HG02981 (cell line): ENCODE measurements around the gene PIF1.
A peak's percentile ranks its signal among the peaks of the same experiment; 100 is the strongest.

Source experiments
- ATAC-seq: cut with Tn5 transposase; IDR thresholded peaks from one replicate; pipeline ENCODE4 v1.9.1; 2021; ENCODE audit warnings: mild to moderate bottlenecking, moderate library complexity; ENCODE audit not compliant: unreplicated experiment

The PIF1 gene, protein sequence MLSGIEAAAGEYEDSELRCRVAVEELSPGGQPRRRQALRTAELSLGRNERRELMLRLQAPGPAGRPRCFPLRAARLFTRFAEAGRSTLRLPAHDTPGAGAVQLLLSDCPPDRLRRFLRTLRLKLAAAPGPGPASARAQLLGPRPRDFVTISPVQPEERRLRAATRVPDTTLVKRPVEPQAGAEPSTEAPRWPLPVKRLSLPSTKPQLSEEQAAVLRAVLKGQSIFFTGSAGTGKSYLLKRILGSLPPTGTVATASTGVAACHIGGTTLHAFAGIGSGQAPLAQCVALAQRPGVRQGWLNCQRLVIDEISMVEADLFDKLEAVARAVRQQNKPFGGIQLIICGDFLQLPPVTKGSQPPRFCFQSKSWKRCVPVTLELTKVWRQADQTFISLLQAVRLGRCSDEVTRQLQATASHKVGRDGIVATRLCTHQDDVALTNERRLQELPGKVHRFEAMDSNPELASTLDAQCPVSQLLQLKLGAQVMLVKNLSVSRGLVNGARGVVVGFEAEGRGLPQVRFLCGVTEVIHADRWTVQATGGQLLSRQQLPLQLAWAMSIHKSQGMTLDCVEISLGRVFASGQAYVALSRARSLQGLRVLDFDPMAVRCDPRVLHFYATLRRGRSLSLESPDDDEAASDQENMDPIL

DNA sequence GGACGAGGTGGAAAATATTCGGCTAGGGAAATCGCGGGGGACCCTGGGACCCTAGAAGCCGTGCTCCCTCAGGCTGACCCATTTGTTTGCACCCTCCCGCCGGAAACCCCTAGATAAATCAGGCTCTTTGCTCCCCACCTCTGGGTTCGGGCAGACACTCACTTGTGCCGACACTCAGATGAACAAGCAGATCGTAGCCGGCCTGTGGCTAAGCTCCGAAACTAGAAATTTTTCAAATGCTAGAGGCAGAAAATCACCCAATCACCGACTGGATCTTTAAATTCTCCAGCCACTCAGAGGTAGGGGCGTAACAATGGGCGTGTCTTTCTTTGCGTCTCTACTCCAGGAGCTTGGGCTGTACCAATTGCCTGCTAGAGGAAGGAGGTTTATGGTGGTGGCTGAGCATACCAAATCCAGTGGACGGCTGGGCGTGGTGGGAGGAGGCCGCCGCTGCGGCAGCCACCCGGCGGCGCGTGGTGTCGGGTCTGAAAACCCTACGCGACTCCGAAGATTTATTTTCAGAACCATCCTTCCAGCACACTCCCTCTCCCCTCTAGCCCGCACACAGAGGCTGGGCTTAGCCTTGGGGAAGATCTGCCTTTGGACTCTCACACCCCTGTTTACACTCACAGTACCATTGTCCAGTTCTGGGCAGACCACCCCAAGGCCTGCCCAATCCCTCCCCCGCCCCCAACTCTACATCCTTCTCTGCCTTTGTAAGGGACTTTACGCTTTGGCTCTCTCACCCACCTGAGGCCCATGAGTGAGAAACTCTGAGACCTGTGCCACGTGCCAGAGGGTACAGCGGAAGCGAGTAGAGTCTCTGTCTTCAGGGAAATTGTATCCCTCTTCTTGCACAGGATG, at the start of gene PIF1:
Gene PIF1, minus strand, starts transcription at position 217 of the 864 bp plus-strand sequence. CDS start 1,312 bp downstream, outside the sequence.
- peak; percentile 81 for ATAC-seq

DNA sequence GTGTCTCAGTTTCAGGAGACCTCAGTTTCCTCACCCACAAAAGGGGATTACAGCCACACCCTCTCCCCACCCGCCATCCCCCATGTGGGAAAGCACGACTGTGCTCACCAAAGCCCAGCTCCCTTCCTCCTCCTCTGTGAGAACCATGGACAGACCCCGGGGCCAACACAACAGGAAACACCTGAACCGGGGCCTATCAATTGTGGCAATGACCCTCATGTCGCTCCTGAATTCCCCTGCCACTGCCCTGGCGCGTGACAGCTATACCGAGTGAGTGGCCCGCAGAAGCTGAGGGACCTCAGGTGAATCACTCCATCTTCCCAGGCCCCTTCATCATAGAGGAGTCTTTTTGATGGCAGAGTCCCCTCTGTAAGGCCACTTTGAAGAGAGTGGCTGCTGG, 44.9 kb upstream of the PIF1 start:
- ATAC-seq = no peak

DNA sequence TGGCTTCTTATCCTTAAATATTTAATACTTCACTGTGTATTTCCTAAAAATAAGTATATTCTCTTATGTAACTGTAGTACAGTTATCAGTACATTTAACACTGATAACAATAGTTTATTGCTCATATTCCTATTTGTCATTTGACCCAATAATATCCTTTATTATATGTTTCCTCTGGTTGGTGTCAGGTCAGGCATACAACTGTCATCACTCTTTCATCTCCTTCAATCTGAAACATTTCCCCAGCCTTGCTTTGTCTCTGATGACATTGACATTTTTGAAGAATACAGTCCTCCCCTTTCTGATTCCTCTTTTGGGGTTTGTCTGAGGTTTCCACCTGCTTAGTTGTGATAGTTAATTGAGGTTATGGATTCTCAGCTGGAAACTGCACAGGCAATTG, 44.1 kb upstream of the PIF1 start:
- ATAC-seq = no peak

DNA sequence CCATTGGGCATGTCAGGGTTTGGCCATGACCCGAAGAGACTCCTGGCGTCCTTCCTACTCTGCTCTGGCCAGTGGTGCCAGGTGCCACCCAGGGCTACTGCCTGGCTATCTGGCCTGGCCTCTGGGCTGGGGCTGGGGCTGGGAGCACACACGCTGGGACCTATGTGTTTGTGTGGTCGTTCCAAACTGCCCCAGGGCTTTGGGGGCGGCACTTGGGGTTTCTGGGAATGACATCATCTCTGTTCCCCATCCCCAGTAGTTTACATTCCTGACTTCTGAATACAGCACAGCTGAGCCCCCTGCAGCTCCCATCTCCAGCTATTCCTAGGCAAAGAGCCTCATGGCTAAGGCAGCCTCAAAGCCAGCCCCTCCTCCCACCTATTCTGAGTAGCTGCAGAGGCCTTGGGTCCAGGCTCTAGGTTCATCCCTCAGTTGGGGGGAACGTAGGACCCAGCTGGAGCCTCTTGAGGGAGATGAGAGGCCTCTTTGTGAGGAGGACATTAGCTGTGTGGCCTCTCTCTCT, 40.6 kb upstream of the PIF1 start:
- no peak for ATAC-seq

DNA sequence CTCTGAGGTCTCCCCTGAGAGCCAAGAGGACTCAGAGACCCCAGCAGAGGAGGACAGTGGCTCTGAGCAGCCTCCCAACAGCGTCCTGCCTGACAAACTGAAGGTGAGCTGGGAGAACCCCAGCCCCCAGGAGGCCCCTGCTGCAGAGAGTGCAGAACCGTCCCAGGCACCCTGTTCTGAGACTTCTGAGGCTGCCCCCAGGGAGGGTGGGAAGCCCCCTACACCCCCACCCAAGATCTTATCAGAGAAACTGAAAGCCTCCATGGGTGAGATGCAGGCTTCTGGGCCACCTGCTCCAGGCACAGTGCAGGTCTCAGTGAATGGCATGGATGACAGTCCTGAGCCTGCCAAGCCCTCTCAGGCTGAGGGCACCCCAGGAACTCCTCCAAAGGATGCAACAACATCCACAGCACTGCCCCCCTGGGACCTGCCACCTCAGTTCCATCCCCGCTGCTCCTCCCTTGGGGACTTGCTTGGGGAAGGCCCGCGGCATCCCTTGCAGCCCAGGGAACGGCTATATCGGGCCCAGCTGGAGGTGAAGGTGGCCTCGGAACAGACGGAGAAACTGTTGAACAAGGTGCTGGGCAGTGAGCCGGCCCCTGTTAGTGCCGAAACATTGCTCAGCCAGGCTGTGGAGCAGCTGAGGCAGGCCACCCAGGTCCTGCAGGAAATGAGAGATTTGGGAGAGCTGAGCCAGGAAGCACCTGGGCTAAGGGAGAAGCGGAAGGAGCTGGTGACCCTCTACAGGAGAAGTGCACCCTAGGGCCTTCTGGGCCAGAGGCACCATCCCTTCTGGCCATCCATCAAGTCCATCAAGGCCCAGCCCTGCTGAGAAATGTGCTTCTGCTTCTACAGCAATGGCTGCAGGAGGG, 39.9 kb upstream of the PIF1 start:
- no peak for ATAC-seq

DNA sequence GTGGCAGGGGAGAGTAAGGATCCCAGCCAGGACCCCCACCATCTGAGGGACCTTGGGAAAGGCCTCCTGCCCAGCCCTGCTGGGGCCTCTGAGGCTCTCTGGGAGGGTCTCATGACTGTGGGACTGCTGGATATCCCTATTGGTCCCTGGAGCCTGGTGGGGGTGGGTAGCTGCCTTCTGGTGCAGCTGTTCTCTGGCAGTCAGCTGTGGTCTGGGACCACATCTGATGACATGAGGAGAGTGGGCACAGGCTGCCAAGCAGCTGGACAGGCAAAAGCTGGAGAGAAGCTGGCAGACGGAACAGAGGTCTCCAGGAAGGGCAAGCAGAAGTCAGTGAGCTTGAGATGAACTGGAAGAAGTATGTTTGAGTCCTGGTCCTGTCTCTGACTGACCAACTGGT, 38.6 kb upstream of the PIF1 start:
- ATAC-seq = no peak

DNA sequence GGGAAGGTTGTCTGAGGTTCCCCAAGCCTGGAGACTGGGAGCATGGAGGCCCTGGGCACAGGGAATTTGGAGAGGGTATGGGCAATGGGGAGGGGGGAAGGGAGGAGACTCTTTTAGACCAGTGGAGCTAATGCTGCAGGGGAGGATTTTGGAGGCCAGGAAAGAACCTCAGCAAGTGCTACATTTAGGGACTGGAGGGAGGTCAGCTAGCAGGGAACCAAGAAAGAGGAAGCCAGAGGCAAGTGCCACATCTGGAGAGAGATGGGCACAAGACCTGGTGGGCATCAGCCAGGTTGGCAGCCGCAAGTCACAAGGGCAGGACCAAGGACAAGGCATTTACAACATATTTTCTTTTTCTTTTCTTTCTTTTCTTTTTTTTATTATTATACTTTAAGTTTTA, 37.0 kb upstream of the PIF1 start:
- no peak for ATAC-seq

DNA sequence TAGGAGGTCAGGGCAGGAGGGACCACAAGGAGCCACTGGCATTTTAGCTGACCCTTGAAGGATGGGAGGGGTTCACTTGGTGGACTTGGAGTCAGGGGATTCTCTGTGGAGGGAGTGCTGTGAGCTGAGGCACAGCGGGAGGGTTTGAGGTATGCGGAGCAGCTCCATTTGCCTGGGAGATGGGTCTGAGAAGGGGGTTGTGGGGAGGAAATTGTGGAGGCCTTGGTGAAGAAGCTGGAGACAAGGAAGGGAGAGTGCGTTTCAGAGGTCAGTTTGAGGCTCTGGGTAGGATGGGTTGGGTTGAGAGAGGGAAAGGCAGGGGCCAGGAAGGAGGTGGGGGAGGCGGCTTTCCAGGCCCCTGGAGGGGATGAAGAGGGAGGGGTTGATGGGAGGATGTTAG, 36.5 kb upstream of the PIF1 start:
- ATAC-seq = no peak

DNA sequence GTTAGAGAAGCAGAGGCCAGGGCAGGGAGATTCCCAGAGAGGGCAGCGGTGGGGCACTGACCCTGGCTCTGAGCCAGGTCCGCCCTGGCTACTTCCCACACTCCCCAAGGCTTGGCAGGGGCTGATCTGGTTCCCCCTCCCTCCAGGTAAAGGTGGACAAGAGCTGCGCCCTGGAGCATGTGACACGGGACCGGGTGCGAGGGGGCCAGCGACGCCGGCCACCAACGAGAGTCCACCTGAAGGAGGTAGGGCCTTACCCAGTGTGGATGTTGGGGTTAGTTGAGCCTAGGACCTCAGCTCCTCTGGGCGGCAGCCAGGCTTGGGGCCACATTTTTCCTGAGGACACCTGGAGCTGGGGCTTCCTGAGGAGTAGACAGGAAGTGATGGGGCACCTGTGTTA, 35.9 kb upstream of the PIF1 start:
- ATAC-seq = no peak

DNA sequence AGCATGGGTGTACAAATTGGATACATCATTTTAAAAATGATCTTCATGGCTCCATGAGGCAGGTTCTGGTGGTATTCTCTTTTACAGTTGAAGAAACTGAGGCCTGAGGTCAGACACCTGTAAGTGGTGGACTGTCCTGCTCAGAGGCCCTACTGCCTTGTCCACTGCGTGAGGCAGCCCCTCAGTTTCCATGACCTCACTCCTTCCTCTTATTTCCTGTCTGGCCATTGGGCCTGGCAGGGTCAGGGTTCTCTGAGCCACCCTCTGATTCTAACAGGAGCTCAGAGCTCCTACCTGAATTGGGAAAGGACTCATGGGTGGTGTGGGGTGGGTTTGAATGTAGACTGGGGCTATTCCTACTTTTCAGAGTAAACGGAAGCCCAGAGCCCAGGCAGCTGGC, 33.8 kb upstream of the PIF1 start:
- ATAC-seq = no peak

DNA sequence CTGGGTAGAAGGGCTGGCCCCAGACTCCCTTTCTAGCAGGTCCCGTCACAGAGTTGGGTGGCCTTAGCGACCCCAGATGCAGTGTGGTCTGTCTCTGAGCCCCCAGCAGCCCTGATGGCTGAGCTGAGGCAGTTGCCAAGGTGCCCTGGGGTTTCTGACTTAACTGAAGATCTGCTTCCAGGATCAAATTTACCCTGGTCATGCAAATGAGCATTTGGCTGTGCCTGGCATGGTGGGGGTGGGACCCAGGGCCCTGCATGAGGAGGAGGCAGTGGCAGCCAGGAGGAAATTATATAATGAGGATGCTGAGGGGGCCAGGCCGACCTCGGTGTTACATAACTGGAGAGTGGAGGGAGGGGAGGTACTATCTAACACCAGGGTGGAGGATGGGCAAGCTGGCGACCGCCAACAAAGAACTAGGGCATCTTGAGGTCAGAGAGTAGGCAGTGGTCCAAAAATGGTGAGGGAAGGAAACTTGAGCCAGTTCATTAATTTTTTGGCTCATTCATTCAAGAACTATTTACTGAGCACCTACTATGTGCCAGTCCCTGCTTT, 32.7 kb upstream of the PIF1 start:
- no peak for ATAC-seq

DNA sequence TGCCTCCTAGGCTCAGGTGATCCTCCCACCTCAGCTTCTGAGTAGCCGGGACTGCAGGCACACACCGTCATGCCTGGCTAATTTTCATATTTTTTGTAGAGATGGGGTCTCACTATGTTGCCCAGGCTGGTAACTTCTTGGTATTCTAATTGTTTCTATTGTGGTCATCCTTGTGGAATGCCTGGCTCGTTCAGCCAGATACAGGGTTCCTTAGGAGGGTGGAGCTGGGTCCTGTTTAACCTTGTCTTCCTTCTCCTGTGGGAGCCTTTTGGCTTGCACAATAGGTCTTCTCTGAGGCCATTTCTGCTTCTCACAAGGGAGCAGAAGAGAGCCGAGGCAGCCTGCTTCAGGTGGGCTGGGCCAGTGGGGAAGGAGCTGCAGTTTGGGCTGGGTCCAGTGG, 32.0 kb upstream of the PIF1 start:
- no peak for ATAC-seq

DNA sequence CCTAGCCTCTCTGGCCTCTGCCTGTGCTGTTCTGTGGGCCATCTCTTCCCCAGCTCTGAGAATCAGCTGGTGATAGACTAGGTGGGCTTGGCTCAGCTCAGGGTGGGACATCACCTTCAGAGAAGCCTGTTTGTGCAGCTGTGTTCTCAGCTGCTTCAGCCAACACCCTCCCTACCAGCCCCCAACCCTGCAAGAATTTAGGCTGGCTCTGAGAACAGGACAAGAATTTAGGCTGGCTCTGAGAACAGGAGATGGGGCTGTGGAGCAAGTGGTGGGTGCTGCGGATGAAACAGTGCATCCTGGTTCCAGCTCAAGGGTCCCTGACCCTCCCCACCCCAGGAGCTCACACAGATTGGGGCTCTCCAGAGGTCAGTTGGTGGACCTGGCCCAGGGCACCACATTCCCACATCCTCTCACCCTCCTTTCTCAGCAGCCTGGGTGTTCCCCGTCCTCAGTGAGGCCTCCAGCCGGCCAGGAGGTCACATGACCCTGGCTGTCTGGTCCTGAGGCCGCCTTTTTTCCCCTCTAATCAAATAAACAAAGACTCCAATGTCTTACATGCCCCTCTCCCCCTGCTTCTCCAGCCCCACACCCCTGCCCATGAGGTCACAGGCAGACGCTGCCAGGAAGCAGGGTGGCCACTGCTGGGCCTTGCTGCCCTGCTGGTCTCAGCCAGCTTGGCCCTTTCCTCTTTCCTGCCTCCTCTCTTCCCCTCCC, 31.1 kb upstream of the PIF1 start:
- no peak for ATAC-seq

DNA sequence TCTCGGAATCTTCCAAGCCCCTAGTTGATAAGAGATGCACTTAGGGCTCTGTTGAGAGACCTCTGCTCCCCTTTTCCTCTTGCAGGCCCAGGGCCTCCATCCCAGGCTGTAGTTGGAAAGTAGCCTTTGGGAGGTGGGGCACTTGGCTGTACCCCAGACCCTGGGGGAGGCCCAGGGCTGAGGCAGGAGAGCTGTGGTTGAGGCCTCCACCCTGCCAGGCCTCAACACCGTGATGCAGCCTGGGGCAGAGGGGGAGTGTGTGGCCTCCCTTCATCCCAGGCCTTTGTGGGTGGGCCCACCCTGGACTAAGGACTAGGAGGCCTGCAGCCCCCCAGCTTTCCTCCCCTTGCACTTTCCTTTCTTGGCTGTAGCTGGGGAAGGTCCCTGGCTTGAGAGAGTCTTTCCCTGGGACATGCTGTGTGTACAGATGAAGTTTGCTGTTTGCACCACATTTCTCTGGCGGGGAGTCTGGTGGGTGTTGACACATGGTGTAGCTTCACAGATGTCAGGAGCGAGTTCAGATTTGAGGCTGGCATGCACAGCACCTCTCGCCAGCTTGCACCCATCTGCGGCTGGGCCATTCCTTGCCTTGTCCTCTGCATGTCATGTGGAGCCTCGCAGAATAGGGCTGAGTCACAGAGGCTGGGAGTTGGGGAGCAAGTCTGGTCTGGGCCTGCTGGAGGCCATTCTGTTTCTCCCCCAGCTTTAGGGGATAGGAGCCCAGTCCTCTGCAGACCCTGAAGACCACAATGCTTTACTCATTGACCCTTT, 29.9 kb upstream of the PIF1 start:
- ATAC-seq = no peak

DNA sequence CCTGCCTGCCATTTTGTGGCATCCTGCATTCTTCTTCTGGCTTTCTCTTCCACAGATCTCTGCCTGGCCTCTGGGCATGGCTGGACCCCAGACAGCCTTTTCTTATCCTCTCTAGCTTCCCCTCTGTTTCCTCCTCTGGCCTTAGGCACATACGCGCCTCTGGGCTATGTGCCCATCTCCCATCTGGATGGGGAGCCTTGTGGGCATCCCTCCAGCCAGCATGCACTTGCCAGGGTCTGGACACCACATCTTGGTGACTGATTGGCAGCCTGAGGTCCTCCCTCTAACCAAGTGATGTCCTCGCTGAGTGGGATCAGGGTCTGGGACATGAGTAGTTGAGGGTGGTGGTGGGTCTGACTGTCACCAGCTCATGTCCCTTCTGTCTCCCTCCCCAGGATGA, 29.1 kb upstream of the PIF1 start:
- ATAC-seq = no peak

DNA sequence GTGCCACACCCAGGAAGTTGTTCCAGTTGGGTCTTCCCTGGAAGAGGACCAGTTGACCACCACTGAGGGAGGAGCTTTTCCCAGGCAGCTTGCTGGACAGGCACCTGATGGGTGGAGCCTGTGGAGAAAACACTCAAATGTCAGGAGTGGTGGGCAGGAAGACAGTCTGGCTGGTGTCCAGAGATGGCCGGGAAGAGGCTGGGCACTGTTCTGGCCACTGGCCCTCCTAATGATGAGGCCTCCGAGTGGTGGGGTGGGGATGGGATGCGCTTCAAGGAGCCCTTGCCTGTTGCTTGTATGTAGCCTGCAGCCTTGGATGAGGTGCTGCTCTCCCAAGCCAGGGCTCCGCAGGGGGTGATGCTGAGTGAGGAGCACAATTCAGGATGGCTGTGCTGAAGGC, 28.6 kb upstream of the PIF1 start:
- no peak for ATAC-seq

DNA sequence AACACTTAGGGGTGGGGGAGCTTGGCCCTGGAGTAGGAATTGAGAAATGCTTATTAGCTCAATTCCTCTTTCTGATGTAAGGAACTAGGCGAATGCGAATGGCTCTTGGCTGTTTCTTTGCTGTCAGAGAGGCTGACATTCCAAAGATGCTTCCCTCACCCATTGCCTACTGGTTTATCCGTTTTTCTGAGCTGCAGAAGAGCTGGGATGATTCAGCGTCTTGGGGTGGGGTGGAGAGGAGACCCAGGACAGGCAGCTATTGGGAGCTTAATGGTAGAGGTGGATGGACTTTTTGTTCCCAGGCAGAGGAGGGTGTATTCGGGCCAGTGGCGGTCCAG, 26.0 kb upstream of the PIF1 start:
- no peak for ATAC-seq

DNA sequence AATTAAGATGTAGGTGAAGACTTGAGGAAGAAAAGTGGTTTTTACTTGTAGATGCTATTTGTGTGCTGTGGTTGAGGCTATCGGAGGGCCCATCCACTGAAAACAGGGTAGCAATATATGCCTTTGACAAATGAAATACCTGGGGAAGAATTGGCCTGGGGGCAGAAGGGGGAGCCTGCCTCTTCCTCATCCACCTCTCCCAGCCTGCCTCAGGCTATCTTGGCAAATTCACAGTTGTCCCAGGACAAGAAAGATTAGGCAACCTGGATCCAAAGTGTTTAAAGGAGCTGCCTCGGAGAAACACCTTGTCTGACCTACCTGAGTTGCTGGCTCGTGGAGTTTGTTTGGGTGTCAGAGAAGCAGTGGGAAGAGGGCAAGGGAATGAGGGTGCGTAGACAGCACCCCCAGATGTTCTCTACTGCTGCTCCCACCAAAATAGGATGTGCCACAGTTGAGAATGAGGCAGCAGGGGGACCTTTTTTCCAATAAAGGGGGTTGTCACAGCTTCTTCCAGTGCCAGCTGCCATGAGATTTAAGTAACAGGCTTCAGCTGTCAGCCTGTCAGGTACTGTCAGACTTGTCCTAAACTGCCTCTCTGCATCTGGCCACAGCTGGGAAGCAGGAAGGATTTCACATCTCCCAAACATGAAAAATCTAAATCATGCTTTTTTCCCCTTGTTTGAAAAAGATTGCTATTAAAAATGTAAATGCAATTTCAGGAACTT, 25.5 kb upstream of the PIF1 start:
- no peak for ATAC-seq
